Spleen (tissue), 11 donors: Measurements from ENCODE around the gene KIF5C. TPM values are rescaled to one million over a fixed set of nuclear protein-coding genes. Genes with fewer than 3 reads are reported as not detected.

ENCODE experiments used
- DNase-seq: peaks from one replicate; pipeline ENCODE4 v3.0.0-alpha.2; 2020
- H3K27ac ChIP-seq, 8 donors: fragments of 200-600 bp; sonication (generic) in 7 of 8; 1 replicate in 4 of 8; 2 replicates in 4 of 8; pipeline versions ENCODE4 v1.5.0 to v1.8.0; 2016 to 2021; ENCODE audit warnings: inconsistent platforms in 4 of 8, mild to moderate bottlenecking in 4 of 8, moderate library complexity in 1 of 8
- H3K27me3 ChIP-seq, 7 donors: fragments of 200-600 bp; sonication (generic) in 6 of 7; replicated peaks in 1 of 7; 1 replicate in 4 of 7; 2 replicates in 3 of 7; pipeline versions ENCODE4 v1.5.0 to v1.8.0; 2016 to 2021; ENCODE audit warnings: inconsistent platforms in 3 of 7, mild to moderate bottlenecking in 1 of 7
- H3K36me3 ChIP-seq, 6 donors: fragments of 200-600 bp; sonication (generic) in 5 of 6; 1 replicate in 4 of 6; 2 replicates in 2 of 6; pipeline versions ENCODE4 v1.5.0 to v1.8.0; 2016 to 2021; ENCODE audit warnings: inconsistent platforms in 2 of 6
- H3K4me1 ChIP-seq, 6 donors: fragments of 200-600 bp; sonication (generic) in 5 of 6; 1 replicate in 3 of 6; 2 replicates in 3 of 6; pipeline versions ENCODE4 v1.5.0 to v1.8.0; 2016 to 2021; ENCODE audit warnings: inconsistent platforms in 3 of 6
- H3K4me3 ChIP-seq, 8 donors: fragments of 200-600 bp; sonication (generic) in 7 of 8; 1 replicate in 4 of 8; 2 replicates in 4 of 8; pipeline versions ENCODE4 v1.5.0 to v1.8.0; 2016 to 2021; ENCODE audit warnings: inconsistent platforms in 4 of 8, mild to moderate bottlenecking in 4 of 8, moderate library complexity in 2 of 8
- H3K9me3 ChIP-seq, 8 donors: fragments of 200-600 bp; sonication (generic) in 7 of 8; 1 replicate in 4 of 8; 2 replicates in 4 of 8; pipeline versions ENCODE4 v1.5.0 to v1.8.0; 2016 to 2021; ENCODE audit warnings: inconsistent platforms in 4 of 8
- POLR2A ChIP-seq, 3 donors: fragments of 450-650 bp; IDR thresholded peaks; one replicate each; pipeline ENCODE4 v1.5.1; 2017; ENCODE audit warnings: antibody characterized with exemption in 3 of 3, mild to moderate bottlenecking in 1 of 3
- POLR2AphosphoS5 ChIP-seq, 3 donors: sonication (generic); formaldehyde crosslinking; IDR thresholded peaks; one replicate each; pipeline ENCODE4 v1.5.1; 2017; ENCODE audit warnings: antibody characterized with exemption in 3 of 3
- WGBS, 5 donors: extraction: QIAGEN DNeasy Blood & Tissue Kit in 3 of 5; methylation state at CpG; one replicate each; pipeline versions ENCODE4 v1.1.5 to v1.1.7; 2013 to 2018; 5-methylcytosine and 5-hydroxymethylcytosine counted together
- intact Hi-C: fragments of 100-400 bp; cut with DNase I; formaldehyde crosslinking; loops from one replicate; pipeline ENCODE4 v1.15.0; 2023; ENCODE audit warnings: low total_unique reads
- polyA plus RNA-seq, 3 donors: library from polyadenylated mRNA; stranded (reverse); fragments of 200-250 nt; gene quantifications; one replicate each; pipeline ENCODE4 v1.2.1, GENCODE V29; 2013
- total RNA-seq, 7 donors: library from RNA; depleted of rRNA in 3 of 7; stranded (reverse); fragments of >200 nt in 3 of 7; fragmentation: NEBNext Ultra II Directional in 4 of 7; extraction: Animal tissue kit (Norgen Biotek cat#: 25700) in 4 of 7; gene quantifications; one replicate each; pipeline versions ENCODE4 v1.1.0 to v1.2.1, GENCODE V29; 2016 to 2021
- TF ChIP-seq, protein P1 (sequence below), 11 experiments: fragments of 200-600 bp in 7 of 11; fragments of 450-650 bp in 4 of 11; sonication (generic) in 4 of 11; IDR thresholded peaks in 8 of 11; conservative IDR thresholded peaks in 3 of 11; 1 replicate in 7 of 11; 2 replicates in 4 of 11; pipeline versions ENCODE4 v1.4.0 to v1.8.0; 2016 to 2021; ENCODE audit warnings: antibody characterized with exemption in 11 of 11, inconsistent platforms in 4 of 11, mild to moderate bottlenecking in 1 of 11
- donor health status: healthy with polysubstance abuse.
- donor health status: DM: no; HTN: no; CAD: no; lungs with moderate emphysema.
- donor health status: DM: no; HTN: no; CAD: no.
- donor health status: Bipolar disorder and iron deficiency.
- donor health status: healthy.
- donor health status: DM: no; HTN: no; CAD: no.
- donor health status: DM: yes; HTN: yes; CAD: no.

KIF5C gene
- total and polyA plus RNA-seq, 10 donors, result 0.61 to 8.3 (median 4.3) TPM

DNA sequence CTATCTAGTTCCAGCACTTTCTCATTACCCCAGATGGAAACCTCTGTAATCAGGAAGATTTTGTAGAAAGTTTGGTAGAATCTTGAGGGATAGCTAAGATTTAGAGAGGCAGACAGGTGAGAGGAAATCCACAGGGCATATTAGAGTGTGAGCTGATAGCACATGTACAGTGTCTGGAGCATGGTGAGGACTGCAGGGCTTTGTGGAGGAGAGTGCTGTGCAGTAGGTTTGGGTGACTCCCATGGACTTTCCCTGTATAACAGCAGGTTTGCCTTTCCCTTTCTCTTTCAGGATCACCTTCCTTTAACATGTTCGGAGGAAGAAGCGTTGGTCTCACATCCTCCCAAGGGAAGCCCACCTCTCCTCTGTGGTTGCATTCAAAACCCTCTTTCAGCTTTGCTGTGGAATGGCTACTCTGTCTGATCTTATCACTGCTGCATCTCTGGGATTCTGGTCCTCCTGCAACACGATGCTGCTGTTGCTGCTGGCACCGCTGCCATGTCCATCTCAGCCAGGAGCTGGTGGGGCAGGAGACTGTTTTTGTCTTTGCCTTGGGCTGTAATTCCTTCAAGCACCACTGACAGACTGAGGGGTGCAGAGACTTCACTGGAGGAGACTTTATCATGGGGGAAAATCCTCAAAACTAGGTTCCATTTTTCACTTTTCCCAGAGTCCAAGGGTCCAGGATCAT is 7.8 kb upstream of the KIF5C start:
- Histone ChIP-seq H3K27me3 (peaks cover 0 to 32% (median 0%) of the 10 kb centered on the region in 7 donors), H3K4me3 (no peak overlapping the region), H3K4me1 (no peaks in the 10 kb centered on the region), H3K9me3 (no peaks in the 10 kb centered on the region), H3K27ac (no peak overlapping the region), H3K36me3 (no peaks in the 10 kb centered on the region)
- intact Hi-C loops, result no loop called here
- no peak for DNase-seq
- TF ChIP-seq, protein P1, sequence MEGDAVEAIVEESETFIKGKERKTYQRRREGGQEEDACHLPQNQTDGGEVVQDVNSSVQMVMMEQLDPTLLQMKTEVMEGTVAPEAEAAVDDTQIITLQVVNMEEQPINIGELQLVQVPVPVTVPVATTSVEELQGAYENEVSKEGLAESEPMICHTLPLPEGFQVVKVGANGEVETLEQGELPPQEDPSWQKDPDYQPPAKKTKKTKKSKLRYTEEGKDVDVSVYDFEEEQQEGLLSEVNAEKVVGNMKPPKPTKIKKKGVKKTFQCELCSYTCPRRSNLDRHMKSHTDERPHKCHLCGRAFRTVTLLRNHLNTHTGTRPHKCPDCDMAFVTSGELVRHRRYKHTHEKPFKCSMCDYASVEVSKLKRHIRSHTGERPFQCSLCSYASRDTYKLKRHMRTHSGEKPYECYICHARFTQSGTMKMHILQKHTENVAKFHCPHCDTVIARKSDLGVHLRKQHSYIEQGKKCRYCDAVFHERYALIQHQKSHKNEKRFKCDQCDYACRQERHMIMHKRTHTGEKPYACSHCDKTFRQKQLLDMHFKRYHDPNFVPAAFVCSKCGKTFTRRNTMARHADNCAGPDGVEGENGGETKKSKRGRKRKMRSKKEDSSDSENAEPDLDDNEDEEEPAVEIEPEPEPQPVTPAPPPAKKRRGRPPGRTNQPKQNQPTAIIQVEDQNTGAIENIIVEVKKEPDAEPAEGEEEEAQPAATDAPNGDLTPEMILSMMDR (IDR thresholded peaks at IDR 0.05 in 8 of 11, conservative IDR thresholded peaks at IDR 0.05 in 3 of 11), result no peak
- no peak for TF ChIP-seq POLR2AphosphoS5 (IDR thresholded peaks at IDR 0.05)
- WGBS, 5 donors, result 61 to 77% (median 66%) methylated on average over 4 of the region's 4 CpGs

DNA sequence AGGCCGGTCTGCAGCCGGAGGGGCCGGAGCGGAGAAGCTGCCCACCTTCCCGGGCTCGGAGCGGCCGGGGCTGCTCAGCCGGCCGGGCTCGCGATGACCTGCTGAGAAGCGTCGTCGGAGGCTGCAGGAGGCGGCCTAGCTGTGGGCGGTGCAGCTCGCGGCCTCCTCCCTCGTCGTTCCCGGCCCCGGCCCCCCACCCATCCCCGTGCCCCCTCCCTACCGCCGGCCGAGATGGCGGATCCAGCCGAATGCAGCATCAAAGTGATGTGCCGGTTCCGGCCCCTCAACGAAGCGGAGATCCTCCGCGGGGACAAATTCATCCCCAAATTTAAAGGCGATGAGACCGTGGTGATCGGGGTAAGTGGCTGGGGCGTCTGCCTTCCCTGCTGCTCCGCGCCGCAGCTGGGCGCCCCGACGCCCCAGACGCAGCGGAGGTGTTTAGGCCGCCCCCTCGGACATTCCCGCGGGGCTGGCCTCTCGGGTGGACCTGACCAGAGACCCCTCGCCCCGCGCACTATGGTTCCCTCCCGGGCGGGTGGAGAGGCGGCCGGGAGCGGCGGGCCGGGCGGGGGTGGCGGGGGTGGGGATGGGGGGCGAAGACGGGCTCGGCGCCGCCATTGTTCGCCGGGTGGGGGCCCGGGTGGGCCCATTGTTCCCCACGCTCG is 492 bp downstream of the KIF5C start:
- H3K4me1 ChIP-seq, result peaks cover 4 to 28% (median 27%) of the 10 kb centered on the region in 6 donors
- intact Hi-C loops, result no loop called here
- H3K9me3 ChIP-seq, result peaks cover 0 to 9% (median 0%) of the 10 kb centered on the region in 8 donors
- no peaks in the 10 kb centered on the region for H3K36me3 ChIP-seq
- peak; percentile 81 for DNase-seq
- peak overlapping the region; percentile 37 to 92 (median 62) for H3K4me3 ChIP-seq
- peaks cover 4 to 79% (median 31%) of the 10 kb centered on the region in 7 donors for H3K27me3 ChIP-seq
- peak overlapping the region in 3 of 8 donors; percentile 33 to 49 (median 35) for H3K27ac ChIP-seq
- TF ChIP-seq POLR2A (IDR thresholded peaks at IDR 0.05), result no peak
- TF ChIP-seq POLR2AphosphoS5 (IDR thresholded peaks at IDR 0.05), result no peak
- TF ChIP-seq, protein P1 (IDR thresholded peaks at IDR 0.05 in 8 of 11, conservative IDR thresholded peaks at IDR 0.05 in 3 of 11), result peak in 1 of 11 experiments; percentile 6
- 1 to 4% (median 2%) methylated on average over 52 to 74 of the region's 74 CpGs; no CpG with 5 or more reads in 1 of the 5 donors for WGBS, 5 donors

DNA sequence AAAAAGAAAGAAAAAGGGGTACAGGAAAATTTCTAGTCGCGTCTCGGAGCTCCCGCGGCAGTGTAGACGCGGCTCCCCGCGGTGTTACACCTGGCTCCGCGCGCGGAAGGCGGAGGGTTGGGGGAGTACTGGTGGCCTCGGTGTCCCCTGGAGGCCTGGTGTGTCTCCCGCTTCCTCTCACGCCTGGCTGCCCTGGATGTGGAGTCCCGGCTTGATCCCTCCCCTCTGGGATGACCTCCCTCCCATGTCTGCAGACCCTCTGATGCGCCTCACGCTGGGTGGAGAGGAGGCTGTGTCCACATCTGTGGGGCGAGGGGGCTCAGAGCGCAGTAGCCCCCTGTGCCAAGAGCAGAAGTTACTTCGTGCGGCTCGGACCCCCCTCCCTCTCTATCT is 1.2 kb downstream of the KIF5C start:
- H3K27me3 ChIP-seq, result peaks cover 4 to 79% (median 31%) of the 10 kb centered on the region in 7 donors
- H3K27ac ChIP-seq, result no peak overlapping the region
- peaks cover 0 to 16% (median 0%) of the 10 kb centered on the region in 8 donors for H3K9me3 ChIP-seq
- intact Hi-C loops, result no loop called here
- WGBS, 5 donors, result 4 to 7% (median 5%) methylated on average over 24 to 25 of the region's 25 CpGs
- H3K4me1 ChIP-seq, result peaks cover 4 to 28% (median 27%) of the 10 kb centered on the region in 6 donors
- DNase-seq, result peak; percentile 81
- TF ChIP-seq, protein P1 (IDR thresholded peaks at IDR 0.05 in 8 of 11, conservative IDR thresholded peaks at IDR 0.05 in 3 of 11), result no peak
- TF ChIP-seq POLR2A (IDR thresholded peaks at IDR 0.05) (no peak), POLR2AphosphoS5 (IDR thresholded peaks at IDR 0.05) (no peak)
- H3K36me3 ChIP-seq, result no peaks in the 10 kb centered on the region
- peak overlapping the region in 7 of 8 donors; percentile 54 to 92 (median 63) for H3K4me3 ChIP-seq
